Heart right ventricle (tissue), 16 donors: ENCODE measurements around the gene WWOX. TPM values are rescaled to one million over a fixed set of nuclear protein-coding genes. Genes with fewer than 3 reads are reported as not detected.
"Not testable (repeated sequence)": the region's sequence is repeated elsewhere in the genome, so short reads cannot be mapped to it uniquely, and the experiment has no call there.

ENCODE experiments used
- ATAC-seq, 8 donors: fragments of 200-7000 bp; cut with Tn5 transposase; one replicate each; pipeline ENCODE4 v1.9.1; 2020; ENCODE audit warnings: mild to moderate bottlenecking in 8 of 8, moderate library complexity in 8 of 8, moderate number of reproducible peaks in 1 of 8
- DNase-seq, 2 donors: peaks; one replicate each; pipeline ENCODE4 v3.0.0-alpha.2; 2020
- H3K27ac ChIP-seq, 10 donors: fragments of 200-600 bp; sonication (generic) in 2 of 10; one replicate each; pipeline versions ENCODE4 v1.5.0 to v1.8.0; 2020 to 2022; ENCODE audit warnings: mild to moderate bottlenecking in 3 of 10
- H3K27me3 ChIP-seq, 7 donors: fragments of 200-600 bp; one replicate each; pipeline ENCODE4 v1.8.0; 2021 to 2022; ENCODE audit warnings: mild to moderate bottlenecking in 2 of 7
- H3K36me3 ChIP-seq, 9 donors: fragments of 200-600 bp; sonication (generic) in 1 of 9; one replicate each; pipeline versions ENCODE4 v1.5.0 to v1.8.0; 2020 to 2022; ENCODE audit warnings: mild to moderate bottlenecking in 2 of 9
- H3K4me1 ChIP-seq, 9 donors: fragments of 200-600 bp; sonication (generic) in 1 of 9; one replicate each; pipeline versions ENCODE4 v1.5.0 to v1.8.0; 2020 to 2022; ENCODE audit warnings: mild to moderate bottlenecking in 4 of 9
- H3K4me3 ChIP-seq, 10 donors: fragments of 200-600 bp; sonication (generic) in 2 of 10; one replicate each; pipeline versions ENCODE4 v1.5.0 to v1.8.0; 2020 to 2022; ENCODE audit warnings: mild to moderate bottlenecking in 7 of 10, moderate library complexity in 2 of 10
- H3K9me3 ChIP-seq, 11 donors: fragments of 200-600 bp in 10 of 11; sonication (generic) in 2 of 11; one replicate each; pipeline versions ENCODE4 v1.5.0 to v1.8.0; 2013 to 2022; ENCODE audit warnings: mild to moderate bottlenecking in 2 of 11, control low read depth in 1 of 11, moderate library complexity in 1 of 11
- CTCF ChIP-seq, 9 donors: fragments of 200-600 bp; sonication (generic) in 2 of 9; IDR thresholded peaks; one replicate each; pipeline versions ENCODE4 v1.5.0 to v1.8.0; 2021 to 2022; ENCODE audit warnings: antibody characterized with exemption in 9 of 9, mild to moderate bottlenecking in 5 of 9, moderate library complexity in 1 of 9
- WGBS, 2 donors: extraction: QIAGEN DNeasy Blood & Tissue Kit; methylation state at CpG; one replicate each; pipeline ENCODE4 v1.1.7; 2013; ENCODE audit warnings: inconsistent platforms in 1 of 2; 5-methylcytosine and 5-hydroxymethylcytosine counted together
- intact Hi-C, 10 donors: fragments of 100-400 bp; cut with DNase I; formaldehyde crosslinking; loops; one replicate each; pipeline versions ENCODE4 v1.11.1 to v1.14.2; 2022
- polyA plus RNA-seq, 2 donors: library from polyadenylated mRNA; stranded (reverse); fragments of 200-250 nt; gene quantifications; one replicate each; pipeline ENCODE4 v1.2.3, GENCODE V29; 2013
- total RNA-seq, 10 donors: library from RNA; stranded (reverse); fragmentation: NEBNext Ultra II Directional in 3 of 10; extraction: Animal tissue kit (Norgen Biotek cat#: 25700) in 3 of 10; gene quantifications; one replicate each; pipeline versions ENCODE4 v1.2.1 to v1.2.4, GENCODE V29; 2021 to 2023
- donor health status: Arrhythmogenic right ventricular cardiomyopathy.
- donor health status: ischemic (EF 13 %, LVEDD 7.1; RV severe dilation, severe dysfunction).
- donor health status: healthy with polysubstance abuse.
- donor health status: DM: no; HTN: yes; CAD: no.
- donor health status: DM: no; HTN: no; CAD: no.
- donor health status: ischemic (EF 25% LVEDD 6.9; RV normal size, moderate dysfunction).
- donor health status: ischemic (EF 25% LVEDD 5.7; RV mildly dilated, moderate dysfunction).
- donor health status: healthy.
- donor health status: DM: yes; HTN: yes; CAD: no.
- donor health status: Ischemic cardiomyopathy.
- donor health status: ischemic (EF 35%, LVEDD 5.7; RV mildly dilated, moderate dysfunction).
- donor health status: nonischemic (EF 11% LVEDD 7.7; RV severe dilation, severe dysfunction).
- donor health status: DM: yes; HTN: yes; CAD: no.
- donor health status: PGD.
- donor health status: ischemic (EF 29% LVEDD 5.4; RV normal size, mild dysfunction).
- donor health status: nonischemic (EF 23%, LVEDD 6.1; RV moderate dilation, normal function).

The WWOX gene
- total and polyA plus RNA-seq, 12 donors, result 4.9 to 15.0 (median 9.9) TPM

GRCh38 chr16:79218351-79218750 lies 1118.9 kb downstream of the WWOX start:
- TF ChIP-seq CTCF (IDR thresholded peaks at IDR 0.05), result no peak
- 84 to 92% methylated on average over 1 of the region's 1 CpG for WGBS, 2 donors
- peaks cover 0 to 14% (median 0%) of the 10 kb centered on the region in 11 donors for H3K9me3 ChIP-seq
- DNase-seq (no peak), ATAC-seq (no peak)
- H3K4me1 ChIP-seq, result peaks cover 0 to 15% (median 0%) of the 10 kb centered on the region in 9 donors
- H3K27ac ChIP-seq, result no peak overlapping the region
- intact Hi-C loops, result no loop called here
- no peak overlapping the region for H3K4me3 ChIP-seq
- no peaks in the 10 kb centered on the region for H3K36me3 ChIP-seq
- H3K27me3 ChIP-seq, result peaks cover 0 to 7% (median 0%) of the 10 kb centered on the region in 7 donors

DNA sequence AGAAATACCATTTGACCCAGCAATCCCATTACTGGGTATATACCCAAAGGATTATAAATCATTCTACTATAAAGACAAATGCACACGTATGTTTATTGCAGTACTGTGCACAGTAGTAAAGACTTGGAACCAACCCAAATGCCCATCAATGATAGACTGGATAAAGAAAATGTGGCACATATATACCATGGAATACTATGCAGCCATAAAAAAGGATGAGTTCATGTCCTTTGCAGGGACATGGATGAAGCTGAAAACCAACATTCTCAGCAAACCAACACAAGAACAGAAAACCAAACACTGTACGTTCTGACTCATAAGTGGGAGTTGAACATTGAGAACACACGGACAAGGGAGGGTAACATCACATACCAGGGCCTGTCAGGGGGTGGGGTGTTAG lies 1126.5 kb downstream of the WWOX start:
- H3K36me3 ChIP-seq, H3K27me3 ChIP-seq, DNase-seq, H3K4me3 ChIP-seq, H3K27ac ChIP-seq, intact Hi-C loops, H3K4me1 ChIP-seq, H3K9me3 ChIP-seq, ATAC-seq: not testable (repeated sequence)
- 92% methylated on average over 3 of the region's 3 CpGs for WGBS, 2 donors

GRCh38 chr16:79229361-79229760 lies 1129.9 kb downstream of the WWOX start:
- TF ChIP-seq CTCF (IDR thresholded peaks at IDR 0.05), result no peak
- 90 to 93% methylated on average over 20 of the region's 20 CpGs for WGBS, 2 donors
- ATAC-seq (no peak), DNase-seq (no peak)
- Histone ChIP-seq H3K4me1 (no peaks in the 10 kb centered on the region), H3K9me3 (peaks cover 0 to 6% (median 0%) of the 10 kb centered on the region in 11 donors), H3K27me3 (no peaks in the 10 kb centered on the region), H3K36me3 (no peaks in the 10 kb centered on the region), H3K27ac (no peak overlapping the region), H3K4me3 (no peak overlapping the region)
- intact Hi-C loops, result no loop called here

- ATAC-seq, H3K27ac ChIP-seq, H3K4me1 ChIP-seq, DNase-seq, H3K36me3 ChIP-seq, H3K4me3 ChIP-seq, intact Hi-C loops, H3K27me3 ChIP-seq: not testable (repeated sequence)
- H3K9me3 ChIP-seq, result peaks cover 0 to 15% (median 0%) of the 10 kb centered on the region in 11 donors
- WGBS, 2 donors, result 97 to 99% methylated on average over 2 of the region's 2 CpGs
These were observed 1146.2 kb downstream of the WWOX start for GRCh38 chr16:79245700-79246099.

DNA sequence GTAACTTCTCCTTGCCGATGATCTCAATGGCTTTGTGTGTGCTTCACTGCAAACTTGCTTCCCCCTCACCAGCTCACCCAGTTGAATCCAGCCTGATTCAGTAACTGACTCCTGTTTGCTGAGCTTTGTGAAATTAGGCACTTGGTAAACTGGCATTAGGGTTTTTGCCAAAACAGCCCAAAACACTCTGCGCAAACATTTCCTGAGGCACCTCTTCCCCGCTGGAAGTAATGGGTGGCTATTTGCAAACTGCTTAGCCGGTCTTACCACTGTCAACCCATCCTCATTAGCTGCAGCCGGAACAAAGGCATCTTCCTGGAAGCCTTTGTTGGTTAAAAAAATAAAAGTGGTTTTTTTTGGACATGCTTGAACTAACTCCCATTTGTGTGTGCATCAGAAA lies 1147.9 kb downstream of the WWOX start:
- no peak for ATAC-seq
- 82 to 83% methylated on average over 5 of the region's 5 CpGs for WGBS, 2 donors
- TF ChIP-seq CTCF (IDR thresholded peaks at IDR 0.05), result no peak

More for the DNA sequence above, 1147.9 kb downstream of the WWOX start:
- H3K36me3 ChIP-seq, result no peaks in the 10 kb centered on the region
- no peak for DNase-seq
- no peak overlapping the region for H3K4me3 ChIP-seq
- H3K9me3 ChIP-seq, result peaks cover 0 to 5% (median 0%) of the 10 kb centered on the region in 11 donors
- no peaks in the 10 kb centered on the region for H3K27me3 ChIP-seq
- H3K4me1 ChIP-seq, result peaks cover 0 to 8% (median 0%) of the 10 kb centered on the region in 9 donors
- no peak overlapping the region for H3K27ac ChIP-seq
- intact Hi-C loops, result no loop called here
